ENCODE data around the gene NDRG3. TPM values are rescaled to one million over a fixed set of nuclear protein-coding genes. Genes with fewer than 3 reads are reported as not detected.

Gene NDRG3
- total and polyA plus RNA-seq, 10 of the 15 experiments (the other 5 are each of a cell fraction or from before 2014, with no cell fraction given), result 11.2 to 29.7 (median 14.9) TPM

DNA sequence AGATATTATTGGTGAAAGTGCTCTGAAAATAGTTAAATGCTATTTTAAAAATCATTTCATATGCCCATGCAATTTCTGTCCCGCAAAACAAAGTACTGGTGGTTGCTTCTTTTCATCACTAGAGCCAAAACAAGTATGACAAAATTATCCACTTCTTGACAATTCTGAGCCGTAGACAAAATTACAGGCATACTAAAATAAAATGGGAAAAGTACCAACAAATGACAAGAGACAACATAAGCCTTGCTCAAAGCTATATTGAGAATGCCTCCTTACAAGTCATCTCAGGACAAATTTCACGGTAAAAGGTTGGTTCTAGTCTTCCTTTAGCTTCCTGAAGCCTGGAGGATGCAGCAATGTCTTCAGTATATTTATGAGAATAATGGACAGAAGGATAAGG, 28.9 kb downstream of the NDRG3 start:
- CTCF ChIA-PET, result interaction anchor here (0.7 to 1.6 kb wide), 5 partner anchors 19 to 176 kb away, joined by 3 to 6 read pairs (median 4); a partner anchor contains a TSS
- no peaks in the 10 kb centered on the region for H3K9me3 ChIP-seq (replicated peaks; ENCODE audit: control insufficient read depth, insufficient read depth, low read length)
- no peaks in the 10 kb centered on the region for H3K79me2 ChIP-seq (ENCODE audit: control insufficient read depth, insufficient read depth, low read length)
- H2AFZ ChIP-seq (ENCODE audit: control insufficient read depth, low read depth, low read length), result no peak overlapping the region
- ATAC-seq (no peak), FAIRE-seq (no peak), DNase-seq (ENCODE audit: low read depth, low spot score) (no peak)
- SMC1A ChIA-PET (ENCODE audit: uncharacterized antibody, unreplicated experiment), result interaction anchor here (0.6 to 1.7 kb wide), 7 partner anchors 17 to 217 kb away, joined by 3 to 4 read pairs (median 3); no protein-coding TSS in a partner anchor
- H3K27ac ChIP-seq (ENCODE audit: control insufficient read depth, insufficient read depth), result no peak overlapping the region
- no peak overlapping the region for H3K4me3 ChIP-seq
- POLR2A ChIA-PET, result no interaction called here
- intact Hi-C loops (cut with micrococcal nuclease; ENCODE audit: unreplicated experiment) (no loop called here), in situ Hi-C loops (cut with MboI) (no loop called here)
- no peaks in the 10 kb centered on the region for H3K4me1 ChIP-seq (ENCODE audit: control insufficient read depth, insufficient read depth, low read length)
- no peaks in the 10 kb centered on the region for H4K20me1 ChIP-seq (ENCODE audit: control insufficient read depth, insufficient read depth)
- RAD21 ChIA-PET (ENCODE audit: unreplicated experiment), result no interaction called here
- no peaks in the 10 kb centered on the region; a peak in 2 of 4 replicates for H3K36me3 ChIP-seq (ENCODE audit: control insufficient read depth in 2 of 2, insufficient read depth in 2 of 2, low read length in 1 of 2)
- BruUV-seq (replicated peaks), result no TSS peak
- no peaks in the 10 kb centered on the region for H3K27me3 ChIP-seq (replicated peaks in 1 of 2; ENCODE audit: control insufficient read depth in 2 of 2, insufficient read depth in 2 of 2, low read length in 1 of 2)
- no peak overlapping the region for H3K9ac ChIP-seq (ENCODE audit: control insufficient read depth, insufficient read depth, low read length)
- TF ChIP-seq TARDBP (IDR thresholded peaks at IDR 0.05; ENCODE audit: borderline replicate concordance), result no peak
- TF ChIP-seq SKIL (IDR thresholded peaks at IDR 0.05; ENCODE audit: low read depth, poor library complexity, severe bottlenecking), result no peak
- no peak for TF ChIP-seq ZNF622 (IDR thresholded peaks at IDR 0.05)
- no peak for TF ChIP-seq IKZF1 (conservative IDR thresholded peaks at IDR 0.05)
- TF ChIP-seq NKRF (conservative IDR thresholded peaks at IDR 0.05), result no peak
- no peak for TF ChIP-seq EP300 (IDR thresholded peaks at IDR 0.05; ENCODE audit: borderline replicate concordance in 1 of 2, control insufficient read depth in 1 of 2, low read depth in 2 of 2, low read length in 2 of 2)
- no peak for TF ChIP-seq ATF2 (IDR thresholded peaks at IDR 0.05; ENCODE audit: low read length)
- no peak for TF ChIP-seq FOXK2 (IDR thresholded peaks at IDR 0.05)
- no peak for TF ChIP-seq ZZZ3 (IDR thresholded peaks at IDR 0.05; ENCODE audit: control insufficient read depth, insufficient read length, low read depth)
- no peak for TF ChIP-seq RELA (IDR thresholded peaks at IDR 0.05; ENCODE audit: borderline replicate concordance, partially characterized antibody)
- TF ChIP-seq MYB (IDR thresholded peaks at IDR 0.05; ENCODE audit: borderline replicate concordance, low read depth, low read length), result no peak
- H3K4me2 ChIP-seq (ENCODE audit: control insufficient read depth, insufficient read depth), result no peak overlapping the region
- WGBS (ENCODE audit: insufficient coverage, insufficient replicate concordance, low lambda C conversion rate, missing lambda C conversion rate), result 82% methylated on average over 3 of the region's 3 CpGs
